Fibroblast of the aortic adventitia (primary cell): ENCODE results near the gene UQCRC1. TPM values are rescaled to one million over a fixed set of nuclear protein-coding genes. Genes with fewer than 3 reads are reported as not detected.

Source experiments
- DNase-seq: peaks from one replicate; pipeline ENCODE4 v3.0.0-alpha.2; 2010; ENCODE audit warnings: low read depth
- H3K4me3 ChIP-seq: 2 replicates; pipeline ENCODE4 v1.5.1; 2011; ENCODE audit warnings: low read depth, mild to moderate bottlenecking, control low read depth, low read length, moderate library complexity
- CTCF ChIP-seq: IDR thresholded peaks from 2 replicates; pipeline ENCODE4 v1.5.1; 2011; ENCODE audit warnings: mild to moderate bottlenecking, low read length, control low read depth, inconsistent platforms; ENCODE audit not compliant: insufficient read depth
- total RNA-seq: library from RNA; depleted of rRNA; stranded (reverse); fragments of >200 nt; gene quantifications from 2 replicates; pipeline ENCODE4 v1.2.3, GENCODE V29; 2012; ENCODE audit warnings: low replicate concordance

The UQCRC1 gene
- total RNA-seq, 1 donor = 196 TPM

GRCh38 chr3:48560648-48561018 is 48.8 kb downstream of the UQCRC1 start:
- no peak overlapping the region for H3K4me3 ChIP-seq
- DNase-seq = no peak
- no peak for TF ChIP-seq CTCF

- no peak for TF ChIP-seq CTCF
- H3K4me3 ChIP-seq = no peak overlapping the region
- no peak for DNase-seq
Observed at GRCh38 chr3:48558493-48559134, 50.8 kb downstream of the UQCRC1 start.

GRCh38 chr3:48556796-48557626 is 52.4 kb downstream of the UQCRC1 start, which contains the start of gene PFKFB4:
Gene PFKFB4 (minus strand): TSS chr3:48556803. CDS start chr3:48556777, 26 bp downstream.
- no peak for TF ChIP-seq CTCF
- H3K4me3 ChIP-seq = peak within 1 kb of the TSS; percentile 83

GRCh38 chr3:48555949-48556795 is 53.3 kb downstream of the UQCRC1 start:
- no peak for TF ChIP-seq CTCF
- DNase-seq = no peak
- H3K4me3 ChIP-seq = peak overlapping the region; percentile 83

More at GRCh38 chr3:48556796-48557626, 52.4 kb downstream of the UQCRC1 start, which contains the start of gene PFKFB4:
- DNase-seq = peak; percentile 99

GRCh38 chr3:48555231-48555948 is 54.1 kb downstream of the UQCRC1 start:
- no peak for TF ChIP-seq CTCF
- no peak for DNase-seq
- no peak overlapping the region for H3K4me3 ChIP-seq
